Panc1 (cell line): ENCODE data around the gene MBD1.

ENCODE experiments used
- CTCF ChIP-seq: fragments of 450-650 bp; IDR thresholded peaks from 2 replicates; pipeline ENCODE4 v1.5.1; 2017; ENCODE audit warnings: mild to moderate bottlenecking
- REST ChIP-seq, 2 experiments: IDR thresholded peaks; 2 replicates each; pipeline ENCODE4 v1.6.1; 2011 to 2012; ENCODE audit warnings: low read depth in 2 of 2, control low read depth in 1 of 2, low read length in 1 of 2, mild to moderate bottlenecking in 1 of 2, moderate library complexity in 1 of 2; ENCODE audit not compliant: insufficient read depth in 1 of 2

GRCh38 chr18:50289108-50289443, 7.8 kb upstream of the MBD1 start:
- TF ChIP-seq CTCF (no peak), REST (IDR thresholded peaks at IDR 0.05; ENCODE audit: insufficient read depth in 1 of 2, low read depth in 2 of 2, low read length in 1 of 2) (no peak)
